ENCODE data around the gene ACOX3. TPM values are rescaled to one million over a fixed set of nuclear protein-coding genes. Genes with fewer than 3 reads are reported as not detected.

Gene ACOX3
- total RNA-seq, 1 donor from 2014 or later, result 51.6 TPM

GRCh38 chr4:8442596-8443358, 2.3 kb upstream of the ACOX3 start:
- Mint-ChIP-seq H3K36me3 (ENCODE audit: low read depth) (no peaks in the 10 kb centered on the region), H3K4me1 (ENCODE audit: low read depth) (peaks cover 51% of the 10 kb centered on the region), H3K4me3 (ENCODE audit: unreplicated experiment) (peak overlapping the region; percentile 94), H3K27me3 (ENCODE audit: low read depth) (no peaks in the 10 kb centered on the region), H3K27ac (ENCODE audit: unreplicated experiment) (peak overlapping the region; percentile 79), H3K9me3 (ENCODE audit: low read depth) (no peaks in the 10 kb centered on the region)
- TF ChIP-seq CTCF (IDR thresholded peaks at IDR 0.05), result no peak
- no peak for DNase-seq (ENCODE audit: low spot score)

- no peak for TF ChIP-seq CTCF (IDR thresholded peaks at IDR 0.05)
- Mint-ChIP-seq H3K9me3 (ENCODE audit: low read depth) (no peaks in the 10 kb centered on the region), H3K36me3 (ENCODE audit: low read depth) (no peaks in the 10 kb centered on the region), H3K27me3 (ENCODE audit: low read depth) (no peaks in the 10 kb centered on the region), H3K27ac (ENCODE audit: unreplicated experiment) (peak overlapping the region; percentile 74), H3K4me1 (ENCODE audit: low read depth) (peaks cover 57% of the 10 kb centered on the region), H3K4me3 (ENCODE audit: unreplicated experiment) (peak overlapping the region; percentile 94)
- DNase-seq (ENCODE audit: low spot score), result no peak
Measured at GRCh38 chr4:8441499-8442091, 1.1 kb upstream of the ACOX3 start.

- no peaks in the 10 kb centered on the region for H3K27me3 Mint-ChIP-seq (ENCODE audit: low read depth)
- H3K9me3 Mint-ChIP-seq (ENCODE audit: low read depth), result no peaks in the 10 kb centered on the region
- peak overlapping the region; percentile 100 for H3K27ac Mint-ChIP-seq (ENCODE audit: unreplicated experiment)
- peaks cover 57% of the 10 kb centered on the region for H3K4me1 Mint-ChIP-seq (ENCODE audit: low read depth)
- TF ChIP-seq CTCF (IDR thresholded peaks at IDR 0.05), result no peak
- H3K4me3 Mint-ChIP-seq (ENCODE audit: unreplicated experiment), result peak overlapping the region; percentile 94
- DNase-seq (ENCODE audit: low spot score), result no peak
- no peaks in the 10 kb centered on the region for H3K36me3 Mint-ChIP-seq (ENCODE audit: low read depth)
Measured at GRCh38 chr4:8439914-8440491, 520 bp downstream of the ACOX3 start.

GRCh38 chr4:8439168-8439567, 1.4 kb downstream of the ACOX3 start:
- no peaks in the 10 kb centered on the region for H3K36me3 Mint-ChIP-seq (ENCODE audit: low read depth)
- DNase-seq (ENCODE audit: low spot score), result no peak
- no peak for TF ChIP-seq CTCF (IDR thresholded peaks at IDR 0.05)
- H3K9me3 Mint-ChIP-seq (ENCODE audit: low read depth), result no peaks in the 10 kb centered on the region
- peak overlapping the region; percentile 42 for H3K4me3 Mint-ChIP-seq (ENCODE audit: unreplicated experiment)
- H3K27ac Mint-ChIP-seq (ENCODE audit: unreplicated experiment), result peak overlapping the region; percentile 14
- H3K4me1 Mint-ChIP-seq (ENCODE audit: low read depth), result peaks cover 57% of the 10 kb centered on the region
- H3K27me3 Mint-ChIP-seq (ENCODE audit: low read depth), result no peaks in the 10 kb centered on the region

GRCh38 chr4:8438743-8439142, 1.8 kb downstream of the ACOX3 start:
- DNase-seq (ENCODE audit: low spot score), result no peak
- H3K27me3 Mint-ChIP-seq (ENCODE audit: low read depth), result no peaks in the 10 kb centered on the region
- no peak for TF ChIP-seq CTCF (IDR thresholded peaks at IDR 0.05)
- H3K27ac Mint-ChIP-seq (ENCODE audit: unreplicated experiment), result no peak overlapping the region
- H3K9me3 Mint-ChIP-seq (ENCODE audit: low read depth), result no peaks in the 10 kb centered on the region
- H3K4me3 Mint-ChIP-seq (ENCODE audit: unreplicated experiment), result peak overlapping the region; percentile 42
- no peaks in the 10 kb centered on the region for H3K36me3 Mint-ChIP-seq (ENCODE audit: low read depth)
- H3K4me1 Mint-ChIP-seq (ENCODE audit: low read depth), result peaks cover 53% of the 10 kb centered on the region

Measured in chondrocyte (in vitro differentiated cells).